Measurements from ENCODE around the gene PDE6C. TPM values are rescaled to one million over a fixed set of nuclear protein-coding genes. Genes with fewer than 3 reads are reported as not detected.

Gene PDE6C
- total RNA-seq, 6 experiments from 2014 or later = not detected

- Histone ChIP-seq H3K9me3 (no peaks in the 10 kb centered on the region), H3K36me3 (no peaks in the 10 kb centered on the region), H3K4me3 (no peak overlapping the region), H3K4me1 (no peaks in the 10 kb centered on the region), H3K27ac (no peak overlapping the region), H3K27me3 (no peaks in the 10 kb centered on the region)
- no peak for TF ChIP-seq POLR2A (IDR thresholded peaks at IDR 0.05)
- TF ChIP-seq, protein P1, sequence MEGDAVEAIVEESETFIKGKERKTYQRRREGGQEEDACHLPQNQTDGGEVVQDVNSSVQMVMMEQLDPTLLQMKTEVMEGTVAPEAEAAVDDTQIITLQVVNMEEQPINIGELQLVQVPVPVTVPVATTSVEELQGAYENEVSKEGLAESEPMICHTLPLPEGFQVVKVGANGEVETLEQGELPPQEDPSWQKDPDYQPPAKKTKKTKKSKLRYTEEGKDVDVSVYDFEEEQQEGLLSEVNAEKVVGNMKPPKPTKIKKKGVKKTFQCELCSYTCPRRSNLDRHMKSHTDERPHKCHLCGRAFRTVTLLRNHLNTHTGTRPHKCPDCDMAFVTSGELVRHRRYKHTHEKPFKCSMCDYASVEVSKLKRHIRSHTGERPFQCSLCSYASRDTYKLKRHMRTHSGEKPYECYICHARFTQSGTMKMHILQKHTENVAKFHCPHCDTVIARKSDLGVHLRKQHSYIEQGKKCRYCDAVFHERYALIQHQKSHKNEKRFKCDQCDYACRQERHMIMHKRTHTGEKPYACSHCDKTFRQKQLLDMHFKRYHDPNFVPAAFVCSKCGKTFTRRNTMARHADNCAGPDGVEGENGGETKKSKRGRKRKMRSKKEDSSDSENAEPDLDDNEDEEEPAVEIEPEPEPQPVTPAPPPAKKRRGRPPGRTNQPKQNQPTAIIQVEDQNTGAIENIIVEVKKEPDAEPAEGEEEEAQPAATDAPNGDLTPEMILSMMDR (IDR thresholded peaks at IDR 0.05) = no peak
- WGBS (ENCODE audit: insufficient coverage, low coverage, low lambda C conversion rate, missing lambda C conversion rate) = 94% methylated on average over 1 of the region's 1 CpG
- intact Hi-C loops (cut with DNase I) = no loop called here
- ATAC-seq (no peak), DNase-seq (no peak)
Observed at GRCh38 chr10:93622942-93623341, 10.6 kb downstream of the PDE6C start.

DNA sequence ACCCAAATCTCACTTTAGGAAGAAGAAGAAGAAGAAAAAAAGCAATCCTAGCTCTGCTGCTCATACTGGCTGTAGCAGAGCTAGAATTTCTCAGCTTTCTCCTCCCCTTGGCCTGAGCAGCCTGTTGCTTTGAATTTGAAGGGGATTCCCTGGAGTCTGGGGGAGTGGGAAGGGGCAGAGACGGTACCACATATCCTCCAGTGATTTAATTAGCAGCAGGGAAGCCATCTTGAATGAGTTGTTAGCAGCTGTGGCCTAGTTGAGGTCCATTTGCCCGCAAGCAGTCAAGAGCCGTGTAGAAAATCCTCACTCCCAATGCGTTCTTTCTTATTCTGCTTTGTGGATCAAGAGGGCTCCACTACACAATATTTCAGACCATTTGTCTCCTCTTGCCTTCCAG lies 16.5 kb downstream of the PDE6C start:
- intact Hi-C loops (cut with DNase I) = no loop called here

GRCh38 chr10:93629647-93630305 lies 17.4 kb downstream of the PDE6C start:
- DNase-seq (no peak), ATAC-seq (no peak)
- Histone ChIP-seq H3K27me3 (no peaks in the 10 kb centered on the region), H3K4me1 (no peaks in the 10 kb centered on the region), H3K4me3 (no peak overlapping the region), H3K9me3 (no peaks in the 10 kb centered on the region), H3K36me3 (no peaks in the 10 kb centered on the region), H3K27ac (no peak overlapping the region)
- TF ChIP-seq, protein P1 (IDR thresholded peaks at IDR 0.05) = no peak
- TF ChIP-seq POLR2A (IDR thresholded peaks at IDR 0.05) = no peak
- 76% methylated on average over 5 of the region's 7 CpGs for WGBS (ENCODE audit: insufficient coverage, low coverage, low lambda C conversion rate, missing lambda C conversion rate)
- intact Hi-C loops (cut with DNase I) = no loop called here

More for the DNA sequence above, 16.5 kb downstream of the PDE6C start:
- ATAC-seq (no peak), DNase-seq (no peak)
- 94% methylated on average over 3 of the region's 4 CpGs for WGBS (ENCODE audit: insufficient coverage, low coverage, low lambda C conversion rate, missing lambda C conversion rate)
- Histone ChIP-seq H3K27ac (no peak overlapping the region), H3K4me3 (no peak overlapping the region), H3K36me3 (no peaks in the 10 kb centered on the region), H3K4me1 (no peaks in the 10 kb centered on the region), H3K27me3 (no peaks in the 10 kb centered on the region), H3K9me3 (no peaks in the 10 kb centered on the region)
- TF ChIP-seq, protein P1 (IDR thresholded peaks at IDR 0.05) = no peak
- no peak for TF ChIP-seq POLR2A (IDR thresholded peaks at IDR 0.05)

DNA sequence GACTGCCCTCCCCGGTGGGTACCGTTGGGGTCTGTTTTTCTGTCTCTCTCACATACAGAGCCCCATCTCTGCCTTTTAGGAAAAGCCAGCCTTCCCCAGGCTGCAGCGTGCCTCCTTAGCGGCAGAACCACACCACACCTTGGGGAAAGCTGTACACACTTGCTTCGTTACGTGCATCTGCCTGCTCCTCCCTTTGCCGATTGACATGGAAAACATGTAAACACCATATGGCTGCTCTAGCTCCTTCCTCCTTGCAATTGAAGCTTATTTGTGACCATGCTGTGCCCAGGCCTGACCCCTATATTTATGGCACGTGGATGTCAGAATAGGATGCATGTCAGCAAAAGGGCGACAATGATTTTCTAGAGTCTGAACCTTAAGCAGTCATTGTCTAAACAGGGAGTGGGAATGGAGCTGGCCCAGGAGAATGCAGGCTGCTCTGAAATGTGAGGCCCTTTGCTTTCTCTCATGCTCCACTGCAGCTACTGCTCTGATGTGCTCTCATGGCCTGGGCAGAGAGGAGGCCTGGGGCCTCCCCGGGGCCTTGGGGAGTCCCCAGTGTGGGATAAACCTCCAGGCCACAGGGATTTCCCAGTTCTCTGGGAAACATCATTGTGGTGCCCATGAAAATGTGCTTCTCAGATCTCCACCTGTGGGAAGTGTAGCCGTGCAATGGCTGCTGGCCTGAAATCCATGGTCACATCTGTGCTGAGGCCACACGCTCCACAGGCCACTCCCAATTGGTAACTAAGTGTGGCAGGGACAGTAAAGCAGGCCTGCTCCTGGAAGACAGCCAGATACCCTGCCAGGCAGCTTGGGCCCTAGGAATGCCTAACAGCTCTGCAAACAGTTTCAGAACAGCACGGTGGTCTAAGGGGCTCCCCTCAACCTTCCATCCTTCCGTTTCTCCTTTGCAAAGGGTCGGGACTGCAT lies 18.6 kb downstream of the PDE6C start:
- Histone ChIP-seq H3K9me3 (no peaks in the 10 kb centered on the region), H3K4me3 (no peak overlapping the region), H3K36me3 (no peaks in the 10 kb centered on the region), H3K27ac (no peak overlapping the region), H3K4me1 (no peaks in the 10 kb centered on the region), H3K27me3 (no peaks in the 10 kb centered on the region)
- intact Hi-C loops (cut with DNase I) = no loop called here
- DNase-seq = no peak
- no peak for ATAC-seq
- 89% methylated on average over 9 of the region's 15 CpGs for WGBS (ENCODE audit: insufficient coverage, low coverage, low lambda C conversion rate, missing lambda C conversion rate)
- TF ChIP-seq, protein P1 (IDR thresholded peaks at IDR 0.05) = no peak
- no peak for TF ChIP-seq POLR2A (IDR thresholded peaks at IDR 0.05)
